Breast epithelium (tissue), 3 donors: ENCODE data around the gene PPP5C.

Experiments
- POLR2A ChIP-seq: fragments of 450-650 bp; IDR thresholded peaks from one replicate; pipeline ENCODE4 v1.6.1; 2016; ENCODE audit warnings: antibody characterized with exemption, mild to moderate bottlenecking, moderate library complexity
- POLR2AphosphoS5 ChIP-seq, 3 donors: sonication (generic); formaldehyde crosslinking; IDR thresholded peaks; one replicate each; pipeline ENCODE4 v1.6.1; 2017; ENCODE audit warnings: antibody characterized with exemption in 3 of 3
- TF ChIP-seq, protein P1 (sequence below), 3 donors: fragments of 450-650 bp; IDR thresholded peaks; one replicate each; pipeline ENCODE4 v1.5.1; 2016 to 2017; ENCODE audit warnings: antibody characterized with exemption in 3 of 3, mild to moderate bottlenecking in 3 of 3, moderate library complexity in 3 of 3

DNA sequence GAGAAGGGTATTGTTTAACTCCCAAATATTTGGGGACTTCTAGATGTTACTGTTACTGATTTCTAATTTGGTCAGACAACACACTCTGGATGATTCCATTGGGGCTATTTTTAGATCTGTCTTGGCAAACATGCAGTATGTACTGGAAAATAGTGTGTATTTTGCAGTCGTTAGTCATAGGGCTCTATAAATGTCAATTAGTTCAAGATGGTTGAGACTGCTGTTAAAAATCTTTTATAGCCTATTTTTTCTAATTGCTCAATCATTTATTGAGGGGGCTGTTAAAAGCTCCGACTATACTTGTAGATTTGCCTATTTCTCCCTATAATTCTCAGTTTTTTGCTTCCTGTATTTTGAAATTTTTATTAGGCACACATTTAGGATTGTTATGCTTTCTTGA, 31.4 kb downstream of the PPP5C start:
- TF ChIP-seq, protein P1, sequence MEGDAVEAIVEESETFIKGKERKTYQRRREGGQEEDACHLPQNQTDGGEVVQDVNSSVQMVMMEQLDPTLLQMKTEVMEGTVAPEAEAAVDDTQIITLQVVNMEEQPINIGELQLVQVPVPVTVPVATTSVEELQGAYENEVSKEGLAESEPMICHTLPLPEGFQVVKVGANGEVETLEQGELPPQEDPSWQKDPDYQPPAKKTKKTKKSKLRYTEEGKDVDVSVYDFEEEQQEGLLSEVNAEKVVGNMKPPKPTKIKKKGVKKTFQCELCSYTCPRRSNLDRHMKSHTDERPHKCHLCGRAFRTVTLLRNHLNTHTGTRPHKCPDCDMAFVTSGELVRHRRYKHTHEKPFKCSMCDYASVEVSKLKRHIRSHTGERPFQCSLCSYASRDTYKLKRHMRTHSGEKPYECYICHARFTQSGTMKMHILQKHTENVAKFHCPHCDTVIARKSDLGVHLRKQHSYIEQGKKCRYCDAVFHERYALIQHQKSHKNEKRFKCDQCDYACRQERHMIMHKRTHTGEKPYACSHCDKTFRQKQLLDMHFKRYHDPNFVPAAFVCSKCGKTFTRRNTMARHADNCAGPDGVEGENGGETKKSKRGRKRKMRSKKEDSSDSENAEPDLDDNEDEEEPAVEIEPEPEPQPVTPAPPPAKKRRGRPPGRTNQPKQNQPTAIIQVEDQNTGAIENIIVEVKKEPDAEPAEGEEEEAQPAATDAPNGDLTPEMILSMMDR (IDR thresholded peaks at IDR 0.05): no peak
- TF ChIP-seq POLR2A (no peak), POLR2AphosphoS5 (IDR thresholded peaks at IDR 0.05) (no peak)
